WTC11 (cell line): ENCODE measurements around the gene SLIT3. TPM values are rescaled to one million over a fixed set of nuclear protein-coding genes. Genes with fewer than 3 reads are reported as not detected.

Source experiments
- ATAC-seq: fragments of 200-7000 bp; cut with Tn5 transposase; 2 replicates; pipeline ENCODE4 v1.10.0; 2021; ENCODE audit warnings: mild to moderate bottlenecking, moderate library complexity
- CTCF ChIA-PET: fragments of 300-600 bp; sonication (Branson Sonifier 250); formaldehyde crosslinking; loops from one replicate; lab custom pipeline; 2021; ENCODE audit warnings: antibody characterized with exemption; lab: Charles Lee
- POLR2A ChIA-PET: fragments of 350-600 bp; sonication (Branson Sonifier 250); formaldehyde crosslinking; loops from one replicate; lab custom pipeline; 2021; ENCODE audit warnings: antibody characterized with exemption; lab: Charles Lee
- DNase-seq: peaks from one replicate; pipeline ENCODE4 v3.0.0; 2021; ENCODE audit warnings: low spot score
- H3K27ac Mint-ChIP-seq: 2 replicates; pipeline ENCODE4 v1.8.0; 2021; ENCODE audit warnings: mixed read lengths
- H3K27me3 Mint-ChIP-seq: 2 replicates; pipeline ENCODE4 v1.8.0; 2021; ENCODE audit warnings: low read depth, mild to moderate bottlenecking, moderate library complexity, mixed read lengths
- H3K36me3 Mint-ChIP-seq: 2 replicates; pipeline ENCODE4 v1.8.0; 2021; ENCODE audit warnings: mixed read lengths
- H3K4me1 Mint-ChIP-seq: 2 replicates; pipeline ENCODE4 v1.8.0; 2022; ENCODE audit warnings: mixed read lengths
- H3K4me3 Mint-ChIP-seq: 2 replicates; pipeline ENCODE4 v1.8.0; 2021; ENCODE audit warnings: mild to moderate bottlenecking, moderate library complexity, mixed read lengths
- H3K9me3 Mint-ChIP-seq: 2 replicates; pipeline ENCODE4 v1.8.0; 2021; ENCODE audit warnings: mixed read lengths
- AFF4 ChIP-seq: sonication (generic); formaldehyde crosslinking; IDR thresholded peaks from 2 replicates; pipeline ENCODE4 v1.8.1; 2023; ENCODE audit warnings: mild to moderate bottlenecking, missing genetic modification reagents, borderline replicate concordance
- AR ChIP-seq: fragments of 250-450 bp; sonication (Bioruptor Pico); IDR thresholded peaks from 2 replicates; pipeline ENCODE4 v1.9.0; 2021; ENCODE audit warnings: mild to moderate bottlenecking
- ELF4 ChIP-seq: sonication (generic); formaldehyde crosslinking; IDR thresholded peaks from 2 replicates; pipeline ENCODE4 v1.8.1; 2022; ENCODE audit warnings: low read depth, mild to moderate bottlenecking, moderate library complexity, missing genetic modification reagents
- GRHL2 ChIP-seq: fragments of 250-450 bp; sonication (Bioruptor Pico); IDR thresholded peaks from 2 replicates; pipeline ENCODE4 v1.8.0; 2022; ENCODE audit warnings: mild to moderate bottlenecking, moderate library complexity; ENCODE audit not compliant: insufficient replicate concordance, severe bottlenecking
- NFYB ChIP-seq: sonication (generic); formaldehyde crosslinking; conservative IDR thresholded peaks from 2 replicates; pipeline ENCODE4 v1.8.0; 2022; ENCODE audit warnings: low read depth, missing genetic modification reagents
- NR3C1 ChIP-seq: sonication (generic); formaldehyde crosslinking; conservative IDR thresholded peaks from 2 replicates; pipeline ENCODE4 v1.8.1; 2023; ENCODE audit warnings: low read depth, mild to moderate bottlenecking, missing genetic modification reagents
- PRRX2 ChIP-seq: fragments of 250-450 bp; sonication (Bioruptor Pico); IDR thresholded peaks from 2 replicates; pipeline ENCODE4 v1.8.0; 2021; ENCODE audit warnings: mild to moderate bottlenecking
- RELA ChIP-seq: sonication (generic); formaldehyde crosslinking; IDR thresholded peaks from 2 replicates; pipeline ENCODE4 v1.8.1; 2022; ENCODE audit warnings: missing genetic modification reagents, mild to moderate bottlenecking, borderline replicate concordance
- SMAD4 ChIP-seq: sonication (generic); formaldehyde crosslinking; IDR thresholded peaks from 2 replicates; pipeline ENCODE4 v1.8.0; 2022; ENCODE audit warnings: mild to moderate bottlenecking, missing genetic modification reagents
- ZNF121 ChIP-seq: sonication (generic); formaldehyde crosslinking; IDR thresholded peaks from 2 replicates; pipeline ENCODE4 v1.8.0; 2023; ENCODE audit warnings: missing genetic modification reagents
- total RNA-seq: library from RNA; stranded (reverse); gene quantifications from 3 replicates; pipeline ENCODE4 v1.2.3, GENCODE V29; 2021
- TF ChIP-seq, protein P1 (sequence below): sonication (generic); formaldehyde crosslinking; IDR thresholded peaks from 2 replicates; pipeline ENCODE4 v1.8.1; 2022; ENCODE audit warnings: mild to moderate bottlenecking, missing genetic modification reagents, moderate library complexity, borderline replicate concordance
- TF ChIP-seq, protein P2 (sequence below): fragments of 250-450 bp; sonication (Bioruptor Pico); conservative IDR thresholded peaks from 2 replicates; pipeline ENCODE4 v1.9.0; 2021; ENCODE audit warnings: mild to moderate bottlenecking
- TF ChIP-seq, protein P3 (sequence below): sonication (generic); formaldehyde crosslinking; IDR thresholded peaks from 2 replicates; pipeline ENCODE4 v1.8.1; 2022; ENCODE audit warnings: low read depth, mild to moderate bottlenecking, moderate library complexity, missing genetic modification reagents, borderline replicate concordance

SLIT3 gene
- total RNA-seq, 1 experiment from 2014 or later: 1.9 TPM

GRCh38 chr5:168659286-168659847 lies 641.6 kb downstream of the SLIT3 start (continued):
- TF ChIP-seq ZNF121: no peak
- TF ChIP-seq ELF4 (CRISPR knock-in tag): no peak
- TF ChIP-seq AFF4 (CRISPR knock-in tag): no peak
- TF ChIP-seq, protein P1, sequence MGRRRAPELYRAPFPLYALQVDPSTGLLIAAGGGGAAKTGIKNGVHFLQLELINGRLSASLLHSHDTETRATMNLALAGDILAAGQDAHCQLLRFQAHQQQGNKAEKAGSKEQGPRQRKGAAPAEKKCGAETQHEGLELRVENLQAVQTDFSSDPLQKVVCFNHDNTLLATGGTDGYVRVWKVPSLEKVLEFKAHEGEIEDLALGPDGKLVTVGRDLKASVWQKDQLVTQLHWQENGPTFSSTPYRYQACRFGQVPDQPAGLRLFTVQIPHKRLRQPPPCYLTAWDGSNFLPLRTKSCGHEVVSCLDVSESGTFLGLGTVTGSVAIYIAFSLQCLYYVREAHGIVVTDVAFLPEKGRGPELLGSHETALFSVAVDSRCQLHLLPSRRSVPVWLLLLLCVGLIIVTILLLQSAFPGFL (CRISPR knock-in tag): no peak
- no peak for TF ChIP-seq AR (CRISPR knock-in tag)
- TF ChIP-seq SMAD4: no peak
- TF ChIP-seq, protein P2, sequence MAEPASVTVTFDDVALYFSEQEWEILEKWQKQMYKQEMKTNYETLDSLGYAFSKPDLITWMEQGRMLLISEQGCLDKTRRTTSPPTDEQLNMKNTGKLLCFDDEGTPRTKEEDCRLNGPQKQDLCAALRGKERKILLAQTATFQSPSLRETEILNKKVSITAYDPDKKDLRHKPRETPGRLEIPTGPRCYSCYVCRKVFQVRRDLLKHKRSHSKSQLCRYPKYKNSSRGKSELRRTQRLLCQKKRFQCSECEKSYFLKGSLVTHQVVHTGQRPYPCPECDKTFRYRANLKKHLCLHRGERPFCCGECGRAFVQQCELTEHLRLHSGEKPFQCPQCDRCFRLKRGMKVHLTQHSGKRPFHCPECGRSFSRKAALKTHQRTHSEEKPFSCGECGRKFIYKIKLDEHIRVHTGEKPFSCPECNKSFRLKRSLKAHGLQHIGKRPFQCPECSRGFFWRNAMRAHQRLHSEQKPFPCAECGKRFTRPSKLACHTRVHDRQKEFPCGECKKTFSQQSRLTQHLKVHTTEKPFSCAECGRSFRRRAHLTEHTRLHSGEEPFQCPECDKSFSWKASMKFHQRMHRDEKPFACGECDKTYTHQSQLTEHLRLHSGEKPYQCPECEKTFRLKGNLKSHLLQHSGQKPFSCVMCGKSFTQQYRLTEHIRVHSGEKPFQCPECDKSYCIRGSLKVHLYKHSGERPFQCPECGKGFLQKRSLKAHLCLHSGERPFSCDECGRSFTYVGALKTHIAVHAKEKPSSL: no peak

GRCh38 chr5:168658394-168658793 lies 642.5 kb downstream of the SLIT3 start:
- TF ChIP-seq NR3C1 (CRISPR knock-in tag) (no peak), GRHL2 (CRISPR knock-in tag) (no peak), NFYB (CRISPR knock-in tag) (no peak), AR (CRISPR knock-in tag) (no peak), RELA (CRISPR knock-in tag) (no peak), PRRX2 (CRISPR knock-in tag) (no peak)
- TF ChIP-seq, protein P3, sequence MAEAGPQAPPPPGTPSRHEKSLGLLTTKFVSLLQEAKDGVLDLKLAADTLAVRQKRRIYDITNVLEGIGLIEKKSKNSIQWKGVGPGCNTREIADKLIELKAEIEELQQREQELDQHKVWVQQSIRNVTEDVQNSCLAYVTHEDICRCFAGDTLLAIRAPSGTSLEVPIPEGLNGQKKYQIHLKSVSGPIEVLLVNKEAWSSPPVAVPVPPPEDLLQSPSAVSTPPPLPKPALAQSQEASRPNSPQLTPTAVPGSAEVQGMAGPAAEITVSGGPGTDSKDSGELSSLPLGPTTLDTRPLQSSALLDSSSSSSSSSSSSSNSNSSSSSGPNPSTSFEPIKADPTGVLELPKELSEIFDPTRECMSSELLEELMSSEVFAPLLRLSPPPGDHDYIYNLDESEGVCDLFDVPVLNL (CRISPR knock-in tag): no peak
- DNase-seq: no peak
- Mint-ChIP-seq H3K9me3 (no peaks in the 10 kb centered on the region), H3K4me3 (no peak overlapping the region), H3K4me1 (peaks cover 15% of the 10 kb centered on the region), H3K36me3 (no peaks in the 10 kb centered on the region), H3K27ac (no peak overlapping the region), H3K27me3 (no peaks in the 10 kb centered on the region)
- ChIA-PET CTCF (interaction anchor here (1.8 kb wide), 1 partner anchor 12 kb away, joined by 5 read pairs; no protein-coding TSS in a partner anchor), POLR2A (no interaction called here)
- ATAC-seq: peak; percentile 26; the same call in 1 of the 2 replicates
